GM19452 (cell line): ENCODE measurements around the gene OR7C2.
"Not testable (repeated sequence)": the region's sequence is repeated elsewhere in the genome, so short reads cannot be mapped to it uniquely, and the experiment has no call there.

ENCODE experiments used
- ATAC-seq: cut with Tn5 transposase; IDR thresholded peaks from one replicate; pipeline ENCODE4 v1.9.1; 2021; ENCODE audit not compliant: unreplicated experiment

Gene OR7C2

DNA sequence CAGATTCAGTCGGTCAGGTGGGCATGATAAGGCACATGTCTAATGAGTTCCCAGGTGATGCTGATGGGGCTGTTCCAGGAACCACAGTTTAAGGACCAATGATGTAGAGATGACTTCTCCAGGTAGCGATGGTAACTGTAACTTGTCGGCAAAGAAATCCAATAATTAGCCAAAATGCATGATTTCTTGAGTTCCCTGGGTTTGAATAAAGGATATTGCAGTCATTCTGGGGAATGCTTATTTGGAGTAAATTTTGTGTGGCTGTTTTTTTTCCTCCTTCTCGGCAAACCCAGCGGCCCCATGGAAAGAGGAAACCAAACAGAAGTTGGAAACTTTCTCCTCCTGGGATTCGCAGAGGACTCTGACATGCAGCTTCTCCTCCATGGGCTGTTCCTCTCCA lies at the start of gene OR7C2:
TSS of gene OR7C2 (plus strand) at position 301 of the 400 bp plus-strand sequence. CDS start at position 301, 0 bp downstream.
- no peak for ATAC-seq

DNA sequence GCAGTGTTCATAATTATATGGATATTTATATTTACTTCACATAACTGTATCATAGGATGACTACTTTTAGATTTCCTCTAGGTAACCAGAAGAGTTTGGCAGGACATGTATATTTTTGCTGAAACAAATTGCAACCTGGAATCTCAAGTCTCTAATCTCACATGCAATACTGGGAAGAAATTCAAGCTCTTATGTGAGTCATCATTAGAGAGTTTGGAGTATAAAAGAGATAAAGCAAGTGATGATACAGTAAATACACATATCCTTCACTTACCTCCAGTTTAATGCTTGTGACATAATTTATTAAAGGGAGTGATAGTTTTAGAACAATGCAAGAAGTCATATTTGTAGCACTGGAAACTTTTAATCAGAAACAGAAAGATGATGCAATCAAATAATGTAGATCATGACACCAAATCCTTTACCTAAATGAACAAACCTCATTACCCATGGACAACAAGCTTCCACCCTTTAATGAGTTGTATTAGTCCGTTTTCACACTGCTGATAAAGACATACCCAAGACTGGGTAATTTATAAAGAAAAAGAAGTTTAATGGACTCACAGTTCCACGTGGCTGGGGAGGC lies 39.5 kb upstream of the OR7C2 start:
- no peak for ATAC-seq

DNA sequence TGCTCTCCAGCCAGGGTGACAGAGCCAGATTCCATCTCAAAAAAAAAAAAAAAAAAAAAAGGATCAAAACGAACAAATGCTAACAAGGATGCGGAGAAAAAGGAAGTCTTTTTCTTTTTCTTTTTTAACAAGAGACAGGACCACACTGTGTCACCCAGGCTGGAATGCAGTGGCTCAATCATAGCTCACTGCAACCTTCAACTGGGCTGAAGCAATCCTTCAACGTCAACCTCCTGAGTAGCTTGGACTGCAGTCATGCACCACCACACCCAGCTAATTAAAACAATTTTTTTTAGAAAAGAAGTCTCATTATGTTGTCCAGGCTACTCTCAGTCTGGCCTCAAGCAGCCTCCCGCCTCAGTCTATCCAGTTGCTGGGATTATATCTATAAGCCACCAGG lies 34.6 kb upstream of the OR7C2 start:
- no peak for ATAC-seq

DNA sequence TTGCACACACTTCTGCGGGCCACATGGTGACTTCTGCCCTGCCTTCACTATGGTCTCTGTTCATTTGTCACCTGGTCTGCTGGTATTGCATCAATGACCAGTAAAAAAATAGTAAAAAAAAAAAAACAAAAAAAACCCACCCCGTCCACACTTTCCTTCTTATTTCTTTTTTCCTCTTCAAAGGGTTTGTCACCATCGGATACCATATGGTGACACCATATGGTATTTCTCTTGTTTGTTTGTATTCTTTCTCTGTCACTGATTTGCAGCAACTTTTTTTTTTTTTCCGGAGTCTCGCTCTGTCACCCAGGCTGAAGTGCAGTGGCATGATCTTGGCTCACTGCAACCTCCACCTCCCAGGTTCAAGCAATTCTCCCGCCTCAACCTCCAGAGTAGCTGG lies 26.2 kb upstream of the OR7C2 start:
- no peak for ATAC-seq

DNA sequence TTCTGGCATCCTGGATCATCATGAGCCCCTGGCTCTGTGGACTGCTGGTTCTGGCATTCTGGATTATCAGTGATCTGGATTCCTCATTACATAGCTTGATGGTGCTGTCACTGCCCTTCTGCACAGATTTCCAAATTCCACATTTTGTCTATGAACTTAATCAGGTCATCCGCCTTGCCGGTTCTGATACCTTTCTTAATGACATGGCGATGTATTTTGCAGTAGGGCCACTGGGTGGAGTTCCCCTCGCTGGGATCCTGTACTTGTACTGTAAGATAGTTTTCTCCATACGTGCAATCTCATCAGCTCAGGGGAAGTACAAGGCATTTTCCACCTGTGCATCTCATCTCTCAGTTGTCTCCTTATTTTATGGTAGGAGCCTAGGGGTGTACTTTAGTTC lies 24.4 kb upstream of the OR7C2 start:
- no peak for ATAC-seq

DNA sequence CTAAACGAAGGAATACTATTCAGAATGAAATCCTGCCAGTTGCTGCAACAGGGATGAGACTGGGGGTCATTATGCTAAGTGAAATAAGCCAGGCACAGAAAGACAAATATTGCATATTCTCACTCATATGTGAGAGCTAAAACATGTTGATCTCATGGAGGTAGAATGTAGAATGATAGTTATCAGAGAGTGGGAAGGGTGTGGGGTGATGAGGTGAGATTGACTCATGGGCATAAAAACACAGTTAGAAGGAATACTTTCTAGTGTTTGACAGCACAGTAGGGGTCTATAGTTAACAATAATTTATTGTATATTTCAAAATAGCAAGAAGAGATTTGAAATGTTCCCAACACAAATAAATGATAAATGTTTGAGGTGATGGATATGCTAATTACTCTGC lies 7.8 kb upstream of the OR7C2 start:
- ATAC-seq = no peak

DNA sequence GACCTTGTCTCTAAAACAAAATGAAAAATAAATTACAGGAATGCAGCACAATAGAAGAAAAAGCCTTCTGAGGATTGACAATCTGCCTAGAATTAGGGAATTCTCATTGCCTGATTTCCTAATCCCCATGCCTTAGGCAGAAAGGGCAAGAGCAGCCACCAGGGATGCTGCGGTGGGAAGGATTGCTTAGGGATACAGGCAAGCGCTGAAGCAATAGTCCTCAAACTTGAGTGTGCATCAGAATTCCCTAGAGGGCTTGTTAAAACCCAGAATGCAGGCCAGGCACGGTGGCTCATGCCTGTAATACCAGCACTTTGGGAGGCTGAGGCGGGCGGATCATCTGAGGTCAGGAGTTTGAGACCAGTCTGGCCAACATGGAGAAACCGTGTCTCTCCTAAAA lies 1.0 kb upstream of the OR7C2 start:
- no peak for ATAC-seq

DNA sequence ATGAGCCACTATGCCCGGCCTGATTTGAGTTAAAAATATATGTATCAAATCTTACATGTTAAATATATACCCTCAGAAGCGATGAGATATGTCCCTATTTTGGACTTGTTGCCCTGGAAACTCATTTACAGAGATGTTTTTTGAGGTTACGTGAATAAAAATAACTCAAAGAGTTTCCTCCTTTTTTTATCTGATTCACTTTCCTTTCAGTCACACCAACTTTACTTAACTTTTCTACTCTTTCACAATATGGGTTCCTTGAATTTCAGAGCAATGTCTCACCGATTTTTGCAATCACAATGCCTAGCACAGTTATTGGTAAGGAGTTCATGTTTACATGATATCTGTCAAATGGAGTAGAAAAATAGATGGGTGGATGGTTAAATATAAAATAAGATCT lies 2.3 kb downstream of the OR7C2 start:
- no peak for ATAC-seq

DNA sequence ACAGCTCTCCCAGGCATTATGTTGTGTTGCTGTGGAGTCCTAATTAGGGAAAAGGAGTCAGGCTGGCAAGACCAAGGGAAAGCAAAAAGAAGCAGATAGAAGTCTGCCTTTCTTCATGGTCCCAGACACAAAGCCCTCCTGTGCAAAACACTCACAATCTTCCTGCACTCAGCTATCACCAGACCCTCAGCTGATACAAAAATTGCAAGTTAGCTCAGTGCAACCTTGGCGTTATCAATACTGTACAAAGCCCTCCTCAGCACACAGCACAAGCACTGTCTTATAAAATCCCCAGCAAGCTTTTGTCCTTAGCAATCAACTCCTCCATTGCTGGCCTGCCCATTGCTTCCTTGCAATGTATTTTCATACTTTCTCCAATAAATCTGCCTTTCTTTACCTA lies 3.2 kb downstream of the OR7C2 start:
- no peak for ATAC-seq

DNA sequence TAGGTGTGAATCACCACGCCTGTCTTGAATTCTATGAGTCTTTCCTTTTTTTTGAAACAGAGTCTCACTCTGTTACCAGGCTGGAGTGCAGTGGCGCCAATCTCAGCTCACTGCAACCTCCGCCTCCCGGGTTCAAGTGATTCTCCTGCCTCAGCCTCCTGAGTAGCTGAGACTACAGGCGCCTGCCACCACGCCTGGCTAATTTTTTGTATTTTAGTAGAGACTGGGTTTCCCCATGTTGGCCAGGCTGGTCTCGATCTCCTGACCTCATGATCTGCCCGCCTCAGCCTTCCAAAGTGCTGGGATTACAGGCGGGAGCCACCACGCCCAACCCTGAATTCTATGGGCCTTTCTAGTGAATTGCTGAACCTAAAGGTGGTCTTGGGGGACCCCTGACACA lies 8.1 kb downstream of the OR7C2 start:
- ATAC-seq = not testable (repeated sequence)

DNA sequence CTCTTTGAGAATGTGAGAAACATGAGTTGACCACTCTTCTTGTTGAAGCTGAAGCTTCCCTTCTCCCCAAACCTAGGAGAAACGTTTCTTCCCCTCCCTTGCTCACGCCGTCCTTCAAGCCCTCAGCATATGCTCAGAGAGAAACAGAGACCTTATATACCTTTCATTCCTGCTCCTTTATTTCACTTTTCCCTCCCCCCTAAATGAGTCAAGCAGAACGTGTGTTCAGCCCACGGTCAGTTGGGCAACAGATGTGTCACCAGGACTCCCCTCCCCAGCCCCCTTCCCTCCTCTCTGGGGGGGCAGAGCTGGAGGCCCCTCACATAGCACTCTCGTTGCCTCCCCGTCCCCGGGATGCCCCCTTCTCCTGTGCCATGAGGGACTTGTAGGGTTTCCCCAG lies 8.6 kb downstream of the OR7C2 start:
- no peak for ATAC-seq

DNA sequence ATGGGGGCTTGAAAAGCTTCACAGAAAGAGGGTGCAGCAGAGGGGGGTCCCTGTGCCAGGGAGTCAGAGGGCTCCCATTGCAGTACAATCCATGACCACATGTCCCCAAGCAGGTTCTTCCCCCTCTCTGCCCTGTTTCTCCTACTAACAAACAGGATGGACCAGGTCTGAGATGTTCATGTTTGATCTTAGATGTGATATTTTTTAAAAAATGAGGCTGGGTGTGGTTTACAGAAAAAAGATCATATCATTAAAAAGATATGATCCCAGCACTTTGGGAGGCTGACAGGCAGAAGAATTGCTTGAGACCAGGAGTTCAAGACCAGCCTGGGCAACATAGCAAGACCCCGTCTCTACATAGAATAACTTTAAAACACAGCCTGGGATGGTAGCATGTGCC lies 9.1 kb downstream of the OR7C2 start:
- ATAC-seq = no peak

DNA sequence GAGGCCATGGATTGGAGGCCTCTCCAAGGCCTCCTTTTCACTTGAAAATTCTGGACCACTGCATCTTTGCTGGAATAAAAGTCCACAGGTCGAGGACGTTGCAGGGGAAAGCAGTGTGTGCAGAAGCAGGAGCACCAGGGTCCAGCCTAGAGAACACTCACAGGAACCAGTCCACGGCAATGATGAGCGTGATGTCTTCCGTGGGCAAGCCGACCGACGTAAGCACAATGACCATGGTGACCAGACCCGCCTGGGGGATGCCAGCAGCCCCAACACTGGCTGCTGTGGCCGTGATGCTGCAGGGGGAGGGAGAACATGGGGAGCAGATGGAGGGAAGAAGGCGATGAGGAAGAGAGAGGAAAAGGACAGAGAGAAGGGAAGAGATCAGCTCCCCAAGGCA lies 11.5 kb downstream of the OR7C2 start:
- ATAC-seq = no peak

DNA sequence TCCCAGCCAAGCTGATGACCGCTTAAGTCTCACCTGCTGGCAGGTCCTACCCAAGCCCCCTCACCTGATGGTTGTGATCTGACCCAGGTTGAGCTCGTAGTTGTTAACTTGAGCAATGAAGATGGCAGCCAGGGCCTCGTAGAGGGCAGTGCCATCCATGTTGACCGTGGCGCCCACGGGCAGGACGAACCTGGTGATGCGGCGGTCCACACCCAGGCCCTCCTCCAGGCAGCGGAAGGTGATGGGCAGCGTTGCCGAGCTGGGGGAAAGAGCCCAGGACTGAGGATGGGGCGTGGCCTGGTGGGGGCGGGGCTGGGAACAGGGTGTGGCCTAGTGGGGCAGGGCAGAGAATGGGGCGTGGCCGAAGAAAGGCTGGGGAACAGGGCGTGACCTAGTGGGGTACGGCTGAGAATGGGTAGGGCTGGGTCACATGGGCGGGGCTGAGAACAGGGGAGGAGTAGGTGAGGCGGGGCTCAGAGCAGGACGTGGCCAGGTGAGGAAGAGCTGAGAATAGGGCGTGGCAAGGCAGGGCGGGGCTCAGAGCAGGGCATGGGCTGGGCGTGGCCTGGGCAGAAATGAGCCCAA lies 12.9 kb downstream of the OR7C2 start:
- ATAC-seq = no peak

DNA sequence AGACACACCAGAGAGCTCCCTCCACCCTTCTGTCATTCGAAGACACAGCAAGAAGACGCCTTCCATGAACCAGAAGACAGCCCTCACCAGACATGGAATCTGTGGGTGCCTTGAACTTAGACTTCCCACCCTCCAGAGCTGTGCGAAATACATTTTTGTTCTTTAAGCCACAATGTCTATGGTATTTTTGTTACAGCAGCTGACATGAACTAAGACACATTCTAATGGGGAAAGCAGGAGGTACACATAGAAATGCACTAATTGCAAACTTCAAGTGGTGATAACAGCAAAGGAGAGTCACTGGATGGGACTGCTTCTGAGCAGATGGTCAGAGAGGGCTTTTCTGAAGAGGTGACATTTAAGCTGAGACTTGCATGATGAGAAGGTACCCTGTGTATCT lies 16.2 kb downstream of the OR7C2 start:
- ATAC-seq = no peak

DNA sequence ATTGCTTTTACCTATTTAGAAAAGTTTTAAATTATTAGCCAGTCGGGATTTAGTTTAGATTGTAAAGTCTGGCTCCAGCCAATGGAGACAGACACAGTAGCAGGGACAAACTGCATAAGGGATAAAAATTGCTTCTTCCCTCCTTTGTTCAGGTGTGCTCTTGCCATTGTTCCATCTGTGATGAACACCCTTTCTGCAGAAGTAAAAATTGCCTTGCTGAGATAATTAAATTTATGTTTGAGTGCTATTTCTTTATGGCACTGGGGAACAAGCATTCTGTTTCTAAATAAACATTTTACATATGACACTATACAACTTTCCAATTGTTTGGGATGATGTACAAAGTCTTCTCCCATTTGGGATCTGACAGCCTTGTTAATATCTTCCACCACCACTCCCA lies 18.0 kb downstream of the OR7C2 start:
- no peak for ATAC-seq

DNA sequence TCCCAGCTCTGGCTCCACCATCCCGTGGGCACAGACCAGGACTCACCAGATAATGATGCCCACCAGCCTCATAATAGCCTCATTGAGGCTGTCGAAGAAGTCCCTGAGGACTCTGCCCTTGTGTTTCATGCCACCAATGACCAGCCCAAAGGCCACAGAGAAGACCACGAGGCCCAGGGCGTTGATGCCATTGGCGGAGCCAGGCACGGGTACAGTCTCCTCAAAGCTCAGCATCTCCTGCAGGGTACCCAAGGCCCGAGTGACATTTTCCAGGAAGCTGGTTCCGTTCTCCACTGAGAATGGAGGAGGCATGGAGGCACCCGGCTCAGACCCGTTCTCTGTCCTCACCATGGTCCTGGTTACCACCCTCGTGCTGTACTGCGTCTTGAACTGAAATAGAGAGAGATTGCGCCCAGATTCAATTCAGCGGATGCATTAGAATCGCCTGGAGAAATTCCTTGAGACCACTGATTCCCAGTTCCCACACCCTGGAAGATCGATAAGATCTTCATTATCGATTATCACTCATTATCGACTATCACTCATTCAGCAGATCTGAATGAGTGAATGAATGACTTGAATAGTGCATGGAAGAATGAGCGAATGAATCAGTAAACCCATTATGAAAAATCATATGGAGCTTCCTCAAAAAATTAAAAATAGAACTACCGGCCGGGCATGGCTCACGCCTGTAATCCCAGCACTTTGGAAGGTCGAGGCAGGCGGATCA lies 20.8 kb downstream of the OR7C2 start:
- no peak for ATAC-seq

DNA sequence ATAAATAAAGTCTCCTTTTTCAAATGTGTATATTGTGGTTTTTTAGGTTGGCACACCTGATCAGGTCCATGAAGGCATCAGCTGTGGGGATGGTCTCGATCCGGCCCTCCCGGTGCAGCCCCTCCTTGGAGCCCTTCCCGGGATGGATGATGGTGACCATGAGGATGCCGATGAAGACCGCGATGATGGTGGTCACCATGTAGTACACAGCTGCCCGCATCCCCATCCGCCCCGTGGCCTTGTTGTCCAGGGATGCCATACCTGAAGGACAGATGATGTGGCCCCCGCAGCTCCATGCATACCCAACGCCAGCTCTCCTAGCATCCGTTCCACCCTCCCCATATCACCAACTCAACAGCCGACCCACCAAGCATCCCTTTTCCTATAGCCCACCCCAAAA lies 27.0 kb downstream of the OR7C2 start:
- no peak for ATAC-seq

DNA sequence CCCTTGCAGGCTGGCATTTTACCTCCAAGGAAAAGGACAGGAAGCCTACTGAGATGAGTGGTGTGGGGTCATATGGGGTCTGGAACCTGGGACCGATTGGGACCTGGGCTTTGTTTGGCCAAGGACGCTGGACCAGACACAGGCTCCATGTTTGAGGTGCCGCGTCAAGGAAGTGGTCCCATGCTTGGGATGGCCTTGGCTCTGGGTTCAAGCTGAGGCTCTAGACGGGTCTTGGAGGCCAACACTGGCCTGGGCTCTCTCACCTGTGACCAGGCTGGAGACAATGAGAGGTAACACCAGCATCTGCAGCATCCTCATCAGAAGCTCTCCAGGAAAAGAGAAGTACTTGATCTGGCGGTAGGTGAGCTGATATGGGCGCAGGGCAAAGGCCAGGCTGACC lies 30.2 kb downstream of the OR7C2 start:
- ATAC-seq = no peak

DNA sequence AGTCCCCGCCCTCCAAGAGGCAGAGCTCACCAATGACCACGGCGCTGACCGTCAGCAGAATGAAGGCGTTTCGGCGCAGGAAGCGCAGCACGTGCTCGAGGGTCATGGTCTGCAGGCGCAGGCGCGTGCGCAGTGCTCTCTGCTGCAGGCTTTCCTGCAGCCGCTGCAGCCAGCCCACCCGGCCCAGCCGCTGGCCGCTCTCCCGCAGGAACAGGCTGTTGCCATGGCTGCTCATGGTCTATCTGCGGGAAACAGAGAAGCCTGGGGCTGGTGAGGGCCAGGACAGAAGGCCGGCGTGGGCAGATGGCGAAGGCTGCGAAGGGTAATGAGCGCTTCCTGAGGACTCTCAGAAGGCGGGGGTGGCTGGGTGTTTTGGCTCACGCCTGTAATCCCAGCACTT lies 31.4 kb downstream of the OR7C2 start:
- no peak for ATAC-seq

DNA sequence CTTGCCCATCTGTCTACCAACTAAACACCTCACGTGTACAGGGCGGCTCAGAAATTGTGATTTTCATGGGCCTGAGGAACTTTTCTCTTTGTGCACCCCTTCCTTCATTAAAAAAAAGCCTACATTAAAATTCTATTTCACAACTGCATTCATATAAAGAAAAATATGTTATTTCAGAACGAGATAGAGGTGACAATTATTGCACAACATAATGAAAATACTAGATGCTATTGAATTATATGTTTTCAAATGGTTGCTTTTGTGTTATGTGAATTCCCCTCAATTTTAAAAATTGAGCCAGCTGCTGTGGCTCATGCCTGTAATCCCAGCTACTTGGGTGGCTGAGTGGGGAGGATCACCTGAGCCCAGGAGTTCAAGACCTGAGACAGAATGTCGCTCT lies 33.2 kb downstream of the OR7C2 start:
- no peak for ATAC-seq

DNA sequence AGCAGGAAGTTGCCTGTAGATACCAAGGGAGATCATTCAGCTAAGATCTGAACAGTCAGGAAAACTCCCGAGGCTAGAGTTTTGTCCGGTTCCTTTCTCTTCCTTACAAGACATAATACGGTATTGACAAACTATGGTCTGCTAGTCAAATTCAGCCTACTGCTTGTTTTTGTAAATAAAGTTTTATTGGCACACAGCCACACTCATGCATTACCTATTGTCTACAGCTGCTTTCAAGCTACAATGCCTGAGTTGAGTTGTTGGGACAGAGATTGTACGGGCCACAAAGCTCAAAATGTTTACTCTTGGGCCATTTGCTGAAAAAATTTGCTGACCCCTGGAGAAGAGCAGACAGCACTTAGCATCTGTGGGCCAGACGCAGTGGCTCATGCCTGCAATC lies 35.8 kb downstream of the OR7C2 start:
- ATAC-seq = no peak
